H1 (cell line): Measurements from ENCODE around the gene GRID1.

ENCODE experiments used
- BACH1 ChIP-seq: IDR thresholded peaks from 2 replicates; pipeline ENCODE4 v1.6.1; 2012; ENCODE audit warnings: low read length, improper control_type of control experiment
- CTCF ChIP-seq, 3 experiments: IDR thresholded peaks; 1 replicate in 2 of 3; 2 replicates in 1 of 3; pipeline versions ENCODE4 v1.5.1 to v1.6.1; 2011; ENCODE audit warnings: low read length in 3 of 3, mild to moderate bottlenecking in 3 of 3, inconsistent platforms in 2 of 3, low read depth in 1 of 3, moderate library complexity in 1 of 3; ENCODE audit not compliant: insufficient read depth in 1 of 3; ENCODE audit errors: control extremely low read depth in 1 of 3
- EZH2 ChIP-seq: fragments of 200-600 bp; sonication (generic); IDR thresholded peaks from 2 replicates; pipeline ENCODE4 v1.7.1; 2012; ENCODE audit warnings: low read depth, mild to moderate bottlenecking, moderate library complexity, low read length, inconsistent platforms; ENCODE audit not compliant: severe bottlenecking
- KDM5A ChIP-seq: fragments of 200-600 bp; IDR thresholded peaks from 2 replicates; pipeline ENCODE4 v1.7.1; 2012; ENCODE audit warnings: mild to moderate bottlenecking, low read length, inconsistent platforms, mixed read lengths
- POLR2AphosphoS5 ChIP-seq: IDR thresholded peaks from 2 replicates; pipeline ENCODE4 v1.6.1; 2011; ENCODE audit warnings: low read depth, low read length
- SP1 ChIP-seq: IDR thresholded peaks from 2 replicates; pipeline ENCODE4 v1.6.1; 2011; ENCODE audit warnings: low read depth, low read length

DNA sequence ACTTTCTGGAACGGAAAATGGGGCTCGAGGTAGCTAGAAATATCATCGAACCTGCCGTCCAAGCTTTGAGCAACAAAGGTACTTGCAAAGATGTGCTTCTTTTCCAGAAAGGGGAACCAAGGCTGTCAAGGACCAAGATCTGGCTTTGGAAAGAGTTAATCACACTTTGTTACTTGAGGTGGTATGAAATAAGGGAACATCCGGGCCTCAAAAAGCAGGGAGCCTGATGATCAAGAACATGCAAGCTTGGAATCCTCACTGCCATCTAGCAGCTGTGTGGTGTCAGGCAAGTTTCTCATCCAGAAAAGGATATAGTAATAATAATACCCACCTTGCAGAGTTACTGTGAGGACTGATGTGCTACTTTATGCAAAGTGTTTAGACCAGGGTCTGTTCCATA, 329.5 kb downstream of the GRID1 start:
- TF ChIP-seq EZH2 (no peak), POLR2AphosphoS5 (no peak), SP1 (no peak), BACH1 (no peak), CTCF (IDR thresholded peaks at IDR 0.05; ENCODE audit: control extremely low read depth in 1 of 3, insufficient read depth in 1 of 3, low read depth in 1 of 3, low read length in 3 of 3) (no peak), KDM5A (no peak)
